Left lobe of liver (tissue), 2 donors: Measurements from ENCODE around the gene RNASE8. TPM values are rescaled to one million over a fixed set of nuclear protein-coding genes. Genes with fewer than 3 reads are reported as not detected.

ENCODE experiments used
- ATAC-seq: fragments of 200-7000 bp; cut with Tn5 transposase; one replicate; pipeline ENCODE4 v1.9.1; 2020; ENCODE audit warnings: mild to moderate bottlenecking, moderate library complexity
- DNase-seq: peaks from one replicate; pipeline ENCODE4 v3.0.0-alpha.2; 2020; ENCODE audit warnings: low spot score
- total RNA-seq: library from RNA; stranded (reverse); gene quantifications from one replicate; pipeline ENCODE4 v1.2.1, GENCODE V29; 2021
- donor health status: DM: no; HTN: no; CAD: no; lungs with moderate emphysema.
- donor health status: DM: no; HTN: yes; CAD: no.

The RNASE8 gene
- total RNA-seq, 1 donor from 2014 or later: not detected

- DNase-seq (no peak), ATAC-seq (peak; percentile 36)
These were observed 13.8 kb downstream of the RNASE8 start for GRCh38 chr14:21071225-21072030.

DNA sequence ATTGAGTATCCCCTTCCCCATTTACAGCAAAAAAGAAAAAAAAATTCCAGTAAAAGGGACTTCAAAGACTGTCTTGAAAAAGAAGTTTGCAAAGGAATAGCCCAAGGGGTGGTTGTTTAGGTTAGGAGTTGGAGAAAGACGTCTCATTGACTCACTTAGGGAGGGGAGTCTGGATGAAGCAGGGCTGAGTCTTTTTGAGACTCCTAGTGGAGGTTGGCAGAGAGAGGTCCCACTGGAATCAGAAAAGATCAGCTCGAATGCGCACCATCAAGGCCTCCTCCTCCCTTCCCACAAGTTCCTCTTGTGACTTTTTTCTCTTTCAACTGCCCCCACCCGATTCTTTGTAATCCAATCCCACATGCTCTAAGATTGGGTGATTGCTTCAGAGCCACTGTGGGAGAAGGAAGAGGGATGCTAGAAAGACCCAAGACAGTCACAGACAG is 14.4 kb downstream of the RNASE8 start:
- ATAC-seq (no peak), DNase-seq (no peak)

DNA sequence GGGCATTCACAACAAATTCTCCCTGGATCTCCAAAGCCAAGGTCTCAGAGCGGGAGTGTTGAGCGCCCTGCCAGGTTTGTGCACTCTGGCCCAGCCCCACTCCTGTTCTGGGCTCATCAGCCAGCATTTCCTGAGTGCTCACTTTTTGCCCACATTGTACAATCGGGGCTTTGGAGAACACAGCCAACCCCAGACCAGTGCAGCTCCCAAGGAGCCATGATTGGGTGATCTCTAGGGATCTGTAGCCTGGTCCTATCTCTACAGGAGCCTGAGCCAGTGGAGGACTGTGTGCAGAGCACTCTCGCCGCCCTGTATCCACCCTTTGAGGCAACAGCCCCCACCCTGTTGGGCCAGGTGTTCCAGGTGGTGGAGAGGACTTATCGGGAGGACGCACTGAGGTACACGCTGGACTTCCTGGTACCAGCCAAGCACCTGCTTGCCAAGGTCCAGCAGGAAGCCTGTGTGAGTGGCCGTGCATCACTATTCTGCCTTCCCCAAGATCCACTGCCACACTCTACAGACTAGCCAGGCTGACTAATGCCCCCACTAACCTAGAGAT is 15.2 kb downstream of the RNASE8 start:
- DNase-seq: no peak
- ATAC-seq: no peak

GRCh38 chr14:21073921-21074320 is 16.3 kb downstream of the RNASE8 start:
- DNase-seq: no peak
- ATAC-seq: no peak

- no peak for DNase-seq
- ATAC-seq: no peak
These were observed 17.0 kb downstream of the RNASE8 start for GRCh38 chr14:21074398-21075272.

- ATAC-seq (no peak), DNase-seq (no peak)
These were observed 18.3 kb downstream of the RNASE8 start for GRCh38 chr14:21075719-21076437.

GRCh38 chr14:21077672-21078071 is 20.1 kb downstream of the RNASE8 start:
- no peak for ATAC-seq
- DNase-seq: no peak

- ATAC-seq: no peak
These were observed 20.7 kb downstream of the RNASE8 start for GRCh38 chr14:21078287-21078686.

GRCh38 chr14:21078726-21079125 is 21.1 kb downstream of the RNASE8 start:
- ATAC-seq (no peak), DNase-seq (no peak)

More at GRCh38 chr14:21078287-21078686, 20.7 kb downstream of the RNASE8 start:
- no peak for DNase-seq

DNA sequence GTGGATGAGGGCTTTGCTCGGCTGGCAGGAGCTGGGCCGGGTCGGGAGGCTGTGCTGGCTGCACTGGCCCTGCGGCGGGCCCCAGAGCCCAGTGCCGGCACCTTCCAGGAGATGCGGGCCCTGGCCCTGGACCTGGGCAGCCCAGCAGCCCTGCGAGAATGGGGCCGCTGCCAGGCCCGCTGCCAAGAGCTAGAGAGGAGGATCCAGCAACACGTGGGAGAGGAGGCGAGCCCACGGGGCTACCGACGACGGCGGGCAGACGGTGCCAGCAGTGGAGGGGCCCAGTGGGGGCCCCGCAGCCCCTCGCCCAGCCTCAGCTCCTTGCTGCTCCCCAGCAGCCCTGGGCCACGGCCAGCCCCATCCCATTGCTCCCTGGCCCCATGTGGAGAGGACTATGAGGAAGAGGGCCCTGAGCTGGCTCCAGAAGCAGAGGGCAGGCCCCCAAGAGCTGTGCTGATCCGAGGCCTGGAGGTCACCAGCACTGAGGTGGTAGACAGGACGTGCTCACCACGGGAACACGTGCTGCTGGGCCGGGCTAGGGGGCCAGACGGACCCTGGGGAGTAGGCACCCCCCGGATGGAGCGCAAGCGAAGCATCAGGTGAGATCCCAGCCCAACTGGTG is 24.0 kb downstream of the RNASE8 start:
- DNase-seq (no peak), ATAC-seq (no peak)

DNA sequence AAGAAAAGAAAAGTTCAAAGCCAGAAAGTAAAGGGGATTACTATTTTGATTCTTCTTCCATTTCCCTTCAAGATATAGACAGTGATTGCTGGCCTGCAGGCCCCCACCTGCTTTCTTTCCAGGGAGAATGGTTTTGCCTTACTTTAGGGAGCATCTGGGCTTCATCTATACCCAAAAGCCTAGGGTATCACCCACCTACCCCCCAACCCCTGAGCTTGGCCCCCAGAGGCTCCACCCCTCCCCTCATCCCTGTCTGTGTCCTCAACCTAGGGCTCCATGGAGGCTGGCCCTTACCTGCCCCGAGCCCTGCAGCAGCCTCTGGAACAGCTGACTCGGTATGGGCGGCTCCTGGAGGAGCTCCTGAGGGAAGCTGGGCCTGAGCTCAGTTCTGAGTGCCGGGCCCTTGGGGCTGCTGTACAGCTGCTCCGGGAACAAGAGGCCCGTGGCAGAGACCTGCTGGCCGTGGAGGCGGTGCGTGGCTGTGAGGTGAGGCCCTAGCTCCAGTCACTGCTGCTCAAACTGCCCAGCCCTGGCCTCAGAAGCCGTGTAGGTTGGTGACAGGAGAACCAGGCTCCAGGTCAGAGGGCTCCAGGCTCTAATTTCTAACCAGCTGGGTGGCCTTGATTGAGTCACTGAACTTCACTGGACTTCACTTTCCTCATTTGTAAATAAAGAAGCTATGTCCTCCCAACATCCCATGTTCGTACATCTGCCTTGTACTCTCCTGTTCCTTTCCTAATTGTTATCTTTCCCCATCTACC is 26.1 kb downstream of the RNASE8 start:
- DNase-seq (no peak), ATAC-seq (peak; percentile 58)

- ATAC-seq (no peak), DNase-seq (no peak)
These were observed 26.8 kb downstream of the RNASE8 start for GRCh38 chr14:21084396-21084795.

DNA sequence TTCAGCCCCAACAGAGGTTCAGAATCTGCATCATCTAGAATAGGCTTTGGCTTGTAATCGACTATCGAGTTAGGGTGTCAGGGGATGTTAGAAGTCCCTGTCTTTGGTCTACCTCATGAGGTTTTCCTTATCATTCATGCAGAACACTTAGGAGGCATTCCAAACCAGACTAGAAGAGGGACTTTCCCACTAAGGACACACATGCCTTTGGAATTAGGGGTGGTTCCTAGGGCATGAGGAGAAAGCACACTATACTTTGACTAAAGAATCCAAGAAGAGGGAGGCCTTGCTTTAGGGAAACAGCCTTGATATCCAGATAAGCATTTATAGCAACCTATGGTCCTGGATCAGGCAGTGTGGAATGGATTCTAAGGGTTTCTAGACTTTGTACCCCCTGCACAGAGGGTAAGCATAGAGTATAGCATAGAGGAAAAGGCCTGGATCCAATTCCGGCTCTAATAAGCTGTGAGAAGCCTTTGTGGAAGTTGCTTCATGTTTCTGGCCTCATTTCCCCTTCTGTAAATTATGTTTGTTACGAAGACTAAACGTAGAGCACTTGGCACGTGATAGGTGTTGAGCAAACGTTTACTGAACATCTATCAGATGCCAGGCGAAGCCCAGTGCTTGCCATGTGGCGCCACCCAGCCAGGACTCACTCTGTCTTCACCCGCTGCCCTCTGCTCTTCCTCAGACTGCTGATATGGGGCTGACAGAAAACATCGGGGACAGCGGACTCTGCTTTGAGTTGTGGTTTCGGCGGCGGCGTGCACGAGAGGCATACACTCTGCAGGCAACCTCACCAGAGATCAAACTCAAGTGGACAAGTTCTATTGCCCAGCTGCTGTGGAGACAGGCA is 27.6 kb downstream of the RNASE8 start:
- peak; percentile 87 for DNase-seq
- peak; percentile 75 for ATAC-seq

- ATAC-seq (no peak), DNase-seq (no peak)
These were observed 29.3 kb downstream of the RNASE8 start for GRCh38 chr14:21086908-21087293.

DNA sequence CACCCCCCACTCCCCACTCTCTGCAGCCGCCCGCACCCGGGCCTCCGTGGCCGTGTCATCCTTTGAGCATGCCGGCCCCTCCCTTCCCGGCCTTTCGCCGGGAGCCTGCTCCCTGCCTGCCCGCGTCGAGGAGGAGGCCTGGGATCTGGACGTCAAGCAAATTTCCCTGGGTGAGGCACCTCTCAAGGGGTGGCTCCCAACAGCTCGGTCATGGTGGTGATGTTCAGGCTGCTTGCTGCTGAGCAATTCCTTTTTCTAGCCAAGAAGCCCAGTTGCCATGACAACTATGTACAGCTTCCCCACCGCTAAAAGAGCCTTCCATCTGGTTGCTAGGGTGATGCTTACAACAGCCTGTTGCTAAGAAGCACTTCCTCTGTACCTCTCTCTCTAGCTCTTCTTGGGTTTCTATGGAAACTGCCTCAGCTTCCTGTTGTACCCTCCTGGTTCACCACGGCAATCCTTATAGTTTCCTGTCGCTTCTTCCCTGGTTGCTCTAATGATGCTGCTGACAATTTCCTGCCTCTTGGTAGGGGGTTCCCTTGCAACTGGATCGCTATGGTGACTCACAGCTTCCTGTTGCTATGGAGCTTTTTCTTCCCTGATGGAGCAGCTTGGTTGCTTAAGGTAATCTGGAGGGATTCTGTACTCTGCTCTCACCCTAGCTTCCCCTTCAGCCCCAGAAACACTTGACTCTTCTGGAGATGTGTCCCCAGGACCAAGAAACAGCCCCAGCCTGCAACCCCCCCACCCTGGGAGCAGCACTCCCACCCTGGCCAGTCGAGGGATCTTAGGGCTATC is 29.9 kb downstream of the RNASE8 start:
- ATAC-seq (no peak), DNase-seq (no peak)

DNA sequence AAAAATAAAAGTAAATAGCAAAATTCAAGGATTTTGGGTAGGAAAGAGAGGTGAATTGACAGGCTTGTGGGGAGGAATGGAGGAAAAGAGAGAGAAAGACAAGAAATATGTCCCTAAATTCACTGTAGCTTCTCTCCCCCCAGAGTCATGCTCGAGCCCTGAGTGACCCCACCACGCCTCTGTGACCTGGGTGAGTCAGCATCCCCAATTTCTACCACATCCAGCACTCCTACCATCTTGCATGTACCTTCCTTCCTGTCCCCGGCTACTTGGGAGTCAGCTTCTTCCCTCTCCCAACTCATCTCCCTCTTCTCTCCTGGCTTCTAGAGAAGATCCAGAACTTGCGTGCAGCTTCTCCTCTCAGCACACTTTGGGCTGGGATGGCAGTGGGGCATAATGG is 31.1 kb downstream of the RNASE8 start:
- no peak for ATAC-seq
- DNase-seq: no peak

GRCh38 chr14:21089271-21089670 is 31.6 kb downstream of the RNASE8 start:
- DNase-seq (no peak), ATAC-seq (no peak)

- DNase-seq (no peak), ATAC-seq (no peak)
These were observed 32.2 kb downstream of the RNASE8 start for GRCh38 chr14:21089877-21090193.
